HG02623 (cell line): ENCODE measurements around the gene CDH6.
"Not testable (repeated sequence)": the region's sequence is repeated elsewhere in the genome, so short reads cannot be mapped to it uniquely, and the experiment has no call there.

Experiments
- ATAC-seq: cut with Tn5 transposase; IDR thresholded peaks from one replicate; pipeline ENCODE4 v1.9.1; 2021; ENCODE audit warnings: moderate library complexity; ENCODE audit not compliant: unreplicated experiment

CDH6 gene

DNA sequence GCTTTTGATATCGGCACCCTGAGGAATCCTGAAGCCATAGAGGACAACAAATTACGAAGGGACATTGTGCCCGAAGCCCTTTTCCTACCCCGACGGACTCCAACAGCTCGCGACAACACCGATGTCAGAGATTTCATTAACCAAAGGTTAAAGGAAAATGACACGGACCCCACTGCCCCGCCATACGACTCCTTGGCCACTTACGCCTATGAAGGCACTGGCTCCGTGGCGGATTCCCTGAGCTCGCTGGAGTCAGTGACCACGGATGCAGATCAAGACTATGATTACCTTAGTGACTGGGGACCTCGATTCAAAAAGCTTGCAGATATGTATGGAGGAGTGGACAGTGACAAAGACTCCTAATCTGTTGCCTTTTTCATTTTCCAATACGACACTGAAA, 129.5 kb downstream of the CDH6 start:
- no peak for ATAC-seq

GRCh38 chr5:31324842-31325241, 131.4 kb downstream of the CDH6 start:
- ATAC-seq: no peak

DNA sequence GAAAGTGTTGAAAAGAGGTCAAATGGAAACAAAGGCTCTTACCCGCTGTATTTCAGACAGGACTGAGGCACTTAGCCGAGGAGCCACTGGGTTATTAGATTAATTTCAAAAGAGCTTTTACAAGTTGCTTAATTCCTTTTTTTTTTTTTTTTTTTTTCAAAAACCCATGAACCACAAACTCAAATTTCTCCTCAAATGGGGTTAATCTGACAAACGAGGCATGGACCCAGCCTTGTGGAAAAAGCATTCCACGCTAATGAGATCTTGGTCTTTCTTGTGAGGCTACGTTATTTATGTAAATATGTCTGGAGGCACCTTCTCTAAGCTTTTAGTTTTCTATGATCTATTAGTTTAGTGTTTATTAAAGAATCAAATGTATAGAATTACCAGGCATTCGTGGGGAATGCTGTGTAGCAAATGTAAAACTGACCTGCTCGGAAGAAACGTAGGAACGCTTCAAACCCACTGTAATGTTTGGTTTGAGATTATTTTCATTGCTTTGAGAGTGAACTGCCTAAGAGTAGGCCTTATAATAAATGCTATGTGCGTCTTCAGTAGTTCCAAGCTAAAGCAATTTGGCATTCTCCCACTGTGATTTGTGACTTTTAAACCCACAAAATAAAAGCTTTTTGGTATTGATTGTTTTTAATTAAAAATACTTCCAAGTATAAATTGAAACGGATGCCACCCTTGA, 134.7 kb downstream of the CDH6 start:
- no peak for ATAC-seq

DNA sequence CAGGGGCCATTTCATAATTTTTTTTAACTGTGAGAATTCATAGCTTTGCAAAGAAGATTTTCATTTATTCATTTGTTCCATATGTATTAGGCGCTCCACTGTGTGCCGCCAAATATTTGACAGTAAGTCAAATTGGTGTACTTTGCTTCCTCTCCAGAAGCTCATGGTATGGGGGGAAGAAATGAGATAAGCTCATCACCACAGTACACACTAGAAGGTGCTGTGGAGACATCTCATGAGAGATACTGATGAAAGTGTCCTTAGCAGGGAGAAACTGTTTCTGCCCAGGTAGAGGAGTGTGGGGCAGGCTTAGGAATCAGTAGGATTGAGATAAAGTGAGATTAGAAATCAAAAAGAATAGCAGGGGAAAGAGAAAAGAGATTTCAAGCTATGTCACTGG, 136.2 kb downstream of the CDH6 start:
- ATAC-seq: no peak

- ATAC-seq: no peak
These were observed 138.7 kb downstream of the CDH6 start for GRCh38 chr5:31332160-31332559.

DNA sequence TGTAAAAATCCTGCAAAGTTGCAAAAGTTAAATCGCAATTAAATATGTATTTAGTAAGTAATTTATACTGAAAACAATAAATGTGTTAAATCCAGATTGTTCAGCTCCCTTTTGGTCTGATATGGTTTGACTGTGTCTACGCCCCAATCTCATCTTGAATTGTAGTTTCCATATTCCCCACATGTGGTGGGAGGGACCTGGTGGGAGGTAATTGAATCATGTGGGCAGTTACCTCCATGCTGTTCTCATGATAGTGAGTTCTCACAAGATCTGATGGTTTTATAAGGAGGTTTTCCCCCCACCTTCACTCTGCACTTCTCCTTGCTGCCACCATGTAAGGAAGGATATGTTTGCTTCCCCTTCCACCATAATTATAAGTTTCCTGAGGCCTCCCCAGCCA, 140.0 kb downstream of the CDH6 start:
- ATAC-seq: no peak

DNA sequence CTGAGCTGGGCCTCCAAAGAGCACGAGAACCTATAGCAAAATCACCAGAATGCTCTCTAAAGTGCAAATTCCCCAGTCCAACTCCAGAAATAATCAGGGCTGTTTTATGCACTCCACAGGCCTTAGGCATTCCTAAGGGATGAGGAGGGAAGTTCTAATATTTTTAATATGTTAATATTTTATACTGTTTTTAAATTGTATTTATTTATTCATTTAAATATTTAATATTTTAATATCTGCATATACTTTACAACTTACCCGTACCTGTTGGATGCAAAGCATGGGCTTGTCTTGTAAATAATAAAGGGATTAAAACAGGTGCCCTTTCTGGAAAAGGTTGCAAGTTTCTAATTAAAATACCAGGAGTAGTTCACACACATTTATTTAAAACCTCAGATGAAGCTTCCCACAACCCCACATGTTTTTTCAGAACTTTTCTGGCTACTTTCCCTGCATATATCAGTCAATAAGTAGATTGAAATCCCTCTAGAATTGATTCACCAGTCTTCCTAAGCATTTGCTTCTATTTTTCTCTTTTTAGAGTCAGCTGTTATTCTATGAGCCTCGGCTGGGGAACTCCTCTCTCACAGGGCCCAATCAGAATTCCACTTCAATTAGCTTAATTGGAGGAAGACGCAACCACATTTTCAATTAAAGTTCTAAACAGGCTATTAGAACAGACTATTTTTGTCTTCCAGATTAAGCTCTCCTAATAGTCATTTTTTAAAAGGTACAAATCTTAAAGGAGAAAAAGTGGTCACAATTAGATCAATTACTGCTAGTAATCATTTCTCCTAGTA, 140.8 kb downstream of the CDH6 start:
- no peak for ATAC-seq

DNA sequence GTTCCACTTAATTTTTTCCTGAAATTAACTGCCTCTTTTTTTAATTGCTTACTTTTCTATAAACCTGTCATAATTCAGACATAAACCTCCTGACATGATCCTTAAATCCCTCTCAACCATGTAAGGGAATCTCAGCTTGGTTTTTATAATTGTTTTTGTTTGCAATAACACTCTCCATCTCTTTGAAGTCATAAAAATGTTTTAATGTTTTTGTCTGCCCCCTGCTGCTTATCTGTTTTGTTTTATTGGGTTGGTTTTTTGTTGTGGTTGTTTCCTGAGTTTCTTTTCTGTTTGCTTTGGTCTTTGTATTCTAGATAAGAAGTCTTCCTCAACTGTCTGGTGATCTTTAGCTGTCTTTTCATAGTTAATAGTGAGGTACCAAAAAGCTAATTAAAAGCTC, 142.0 kb downstream of the CDH6 start:
- ATAC-seq: no peak

GRCh38 chr5:31343946-31344345, 150.5 kb downstream of the CDH6 start:
- ATAC-seq: no peak

DNA sequence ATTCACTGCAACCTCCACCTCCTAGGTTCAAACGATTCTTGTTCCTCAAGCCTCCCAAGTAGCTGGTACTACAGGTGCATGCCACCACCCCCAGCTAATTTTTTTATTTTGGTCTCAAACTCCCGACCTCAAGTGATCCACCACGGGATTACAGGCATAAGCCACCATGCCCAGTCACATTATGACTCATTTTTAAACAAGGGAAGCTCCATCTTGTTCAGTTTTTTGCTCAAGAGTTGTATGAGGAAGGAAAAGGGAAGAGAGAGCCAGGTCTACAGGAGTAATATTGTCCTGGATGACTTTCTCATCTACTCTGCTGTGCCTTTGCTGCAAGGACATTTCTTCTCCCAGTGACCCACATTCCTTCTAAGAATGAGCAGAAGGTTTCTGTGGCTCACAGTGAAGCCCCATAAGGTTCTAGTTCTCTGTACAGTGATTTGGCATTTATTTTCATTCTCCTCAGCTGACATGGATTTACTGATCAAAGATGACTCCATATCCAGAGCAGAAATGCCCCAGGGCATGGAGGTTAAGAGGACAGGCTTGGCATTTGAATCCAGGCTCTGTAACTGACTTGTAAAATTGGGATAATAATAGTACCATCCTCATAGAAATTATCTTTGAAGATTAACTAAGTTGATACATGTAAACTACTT, 153.5 kb downstream of the CDH6 start:
- no peak for ATAC-seq

GRCh38 chr5:31347552-31347905, 154.0 kb downstream of the CDH6 start:
- ATAC-seq: no peak

- ATAC-seq: no peak
These were observed 156.9 kb downstream of the CDH6 start for GRCh38 chr5:31350395-31350794.

DNA sequence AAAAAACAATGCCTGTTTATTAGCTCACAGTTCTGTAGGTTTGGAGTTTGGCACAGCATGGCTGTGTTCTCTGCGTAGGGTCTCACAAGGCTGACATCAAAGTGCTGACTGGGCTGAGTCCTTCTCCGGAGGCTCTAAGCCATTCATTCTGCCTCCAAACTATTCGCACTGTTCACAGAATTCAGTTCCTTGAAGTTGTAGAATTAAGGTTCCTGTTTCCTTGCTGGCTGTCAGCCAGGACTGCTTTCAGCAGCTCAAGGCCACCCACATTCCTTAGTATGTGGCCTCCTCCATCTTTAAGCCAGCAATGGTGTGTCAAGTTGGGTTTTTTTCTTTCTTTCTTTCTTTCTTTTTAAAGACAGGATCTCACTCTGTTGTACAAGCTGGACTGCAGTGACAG, 161.9 kb downstream of the CDH6 start:
- no peak for ATAC-seq

GRCh38 chr5:31357038-31357437, 163.6 kb downstream of the CDH6 start:
- ATAC-seq: no peak

DNA sequence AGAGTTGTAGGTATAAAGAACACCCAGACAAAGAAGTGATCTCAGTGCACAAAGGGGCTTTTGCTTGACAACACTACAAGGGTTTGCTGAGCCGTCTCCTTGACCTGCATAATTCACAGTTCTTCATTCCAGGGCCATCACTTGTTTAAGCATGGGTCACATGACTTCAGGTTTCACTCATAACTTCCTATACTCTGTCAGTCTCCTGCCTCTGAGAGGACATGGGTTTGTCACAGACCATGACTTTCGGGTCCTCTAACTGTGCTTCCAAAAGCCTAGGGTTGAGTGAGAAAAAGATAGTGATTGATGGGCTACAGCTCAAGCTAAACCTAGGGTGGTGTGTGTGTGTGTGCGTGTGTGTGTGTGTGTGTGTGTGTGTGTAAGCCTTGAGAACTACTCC, 166.4 kb downstream of the CDH6 start:
- ATAC-seq: no peak

- ATAC-seq: no peak
These were observed 167.7 kb downstream of the CDH6 start for GRCh38 chr5:31361234-31361633.

DNA sequence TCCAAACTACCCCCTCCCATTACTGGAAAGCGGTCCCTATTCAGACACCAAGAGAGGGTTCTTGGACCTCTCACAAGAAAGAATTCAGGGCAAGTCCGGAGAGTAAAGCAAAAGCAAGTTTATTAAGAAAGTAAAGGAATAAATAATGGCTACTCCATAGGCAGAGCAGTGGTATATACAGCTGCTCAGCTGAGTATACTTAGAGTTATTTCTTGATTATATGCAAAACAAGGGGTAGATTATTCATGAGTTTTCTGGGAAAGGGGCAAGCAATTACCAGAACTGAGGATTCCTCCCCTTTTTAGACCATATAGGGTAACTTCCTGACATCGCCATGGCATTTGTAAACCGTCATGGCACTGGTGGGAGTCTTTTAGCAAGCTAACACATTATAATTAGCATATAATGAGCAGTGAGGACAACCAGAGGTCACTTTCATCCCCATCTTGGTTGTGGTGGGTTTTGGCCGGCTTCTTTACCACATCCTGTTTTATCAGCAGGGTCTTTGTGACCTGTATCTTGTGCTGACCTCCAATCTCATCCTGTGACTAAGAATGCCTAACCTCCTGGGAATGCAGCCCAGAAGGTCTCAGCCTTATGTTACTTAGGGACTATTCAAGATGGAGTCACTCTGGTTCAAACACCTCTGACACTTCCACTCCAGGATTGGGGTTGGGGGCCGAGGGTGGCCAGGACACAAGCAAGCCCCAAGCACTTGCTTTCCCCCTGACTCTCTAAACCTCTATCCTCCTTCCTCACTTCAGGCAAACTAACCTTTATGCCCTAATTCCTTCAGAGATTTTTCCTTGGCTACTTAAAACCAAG, 168.4 kb downstream of the CDH6 start:
- ATAC-seq: not testable (repeated sequence)

GRCh38 chr5:31362529-31362900, 169.0 kb downstream of the CDH6 start:
- ATAC-seq: no peak

GRCh38 chr5:31362931-31363568, 169.6 kb downstream of the CDH6 start:
- no peak for ATAC-seq

- no peak for ATAC-seq
These were observed 171.6 kb downstream of the CDH6 start for GRCh38 chr5:31364881-31365636.
